Hepatocyte (in vitro differentiated cells): ENCODE results near the gene SATB2. TPM values are rescaled to one million over a fixed set of nuclear protein-coding genes. Genes with fewer than 3 reads are reported as not detected.

Experiments
- DNase-seq: peaks from one replicate; pipeline ENCODE4 v3.0.0-alpha.2; 2016; ENCODE audit warnings: low spot score
- H2AFZ ChIP-seq: fragments of 200-600 bp; sonication (generic); 2 replicates; pipeline ENCODE4 v1.6.0; 2016; ENCODE audit warnings: antibody characterized with exemption, mild to moderate bottlenecking
- H3K27ac ChIP-seq: fragments of 200-600 bp; sonication (generic); 2 replicates; pipeline ENCODE4 v1.5.1; 2016; ENCODE audit warnings: mild to moderate bottlenecking
- H3K27me3 ChIP-seq: fragments of 200-600 bp; sonication (generic); 2 replicates; pipeline ENCODE4 v1.6.1; 2016
- H3K36me3 ChIP-seq: fragments of 200-600 bp; sonication (generic); replicated peaks from 2 replicates; pipeline ENCODE4 v1.5.1; 2016; ENCODE audit warnings: low read depth; ENCODE audit not compliant: insufficient read depth
- H3K4me1 ChIP-seq: fragments of 200-600 bp; sonication (generic); 2 replicates; pipeline ENCODE4 v1.5.1; 2016; ENCODE audit warnings: mild to moderate bottlenecking, moderate library complexity; ENCODE audit not compliant: insufficient read depth
- H3K4me2 ChIP-seq: fragments of 200-600 bp; sonication (generic); 2 replicates; pipeline ENCODE4 v1.6.0; 2016
- H3K4me3 ChIP-seq: fragments of 200-600 bp; sonication (generic); 2 replicates; pipeline ENCODE4 v1.5.1; 2016; ENCODE audit warnings: mild to moderate bottlenecking
- H3K79me2 ChIP-seq: fragments of 200-600 bp; sonication (generic); 2 replicates; pipeline ENCODE4 v1.6.0; 2017; ENCODE audit warnings: mild to moderate bottlenecking
- H3K9me2 ChIP-seq: fragments of 200-600 bp; sonication (generic); replicated peaks from 2 replicates; pipeline ENCODE4 v1.6.0; 2017; ENCODE audit warnings: mild to moderate bottlenecking; ENCODE audit not compliant: insufficient read depth
- H3K9me3 ChIP-seq: fragments of 200-600 bp; sonication (generic); 2 replicates; pipeline ENCODE4 v1.5.1; 2016; ENCODE audit warnings: low read depth, mild to moderate bottlenecking
- H4K20me1 ChIP-seq: fragments of 200-600 bp; sonication (generic); 2 replicates; pipeline ENCODE4 v1.6.0; 2016; ENCODE audit warnings: mild to moderate bottlenecking; ENCODE audit not compliant: insufficient read depth, poor library complexity, severe bottlenecking
- CTCF ChIP-seq: fragments of 200-600 bp; sonication (generic); IDR thresholded peaks from 2 replicates; pipeline ENCODE4 v1.5.1; 2016; ENCODE audit warnings: antibody characterized with exemption, mild to moderate bottlenecking; ENCODE audit not compliant: poor library complexity
- EZH2 ChIP-seq: fragments of 200-600 bp; sonication (generic); IDR thresholded peaks from 2 replicates; pipeline ENCODE4 v1.6.1; 2016; ENCODE audit warnings: antibody characterized with exemption, mild to moderate bottlenecking, borderline replicate concordance
- EZH2phosphoT487 ChIP-seq: fragments of 200-600 bp; sonication (generic); IDR thresholded peaks from one replicate; pipeline ENCODE4 v1.6.1; 2018; ENCODE audit warnings: antibody characterized with exemption, mild to moderate bottlenecking, low read depth, moderate library complexity; ENCODE audit not compliant: unreplicated experiment, severe bottlenecking
- WGBS: methylation state at CpG from one replicate; pipeline ENCODE4 v1.1.6; 2016; ENCODE audit warnings: low lambda C conversion rate; ENCODE audit errors: missing lambda C conversion rate; 5-methylcytosine and 5-hydroxymethylcytosine counted together
- polyA plus RNA-seq: library from polyadenylated mRNA; unstranded; fragments of >200 nt; fragmentation: Nextera tagmentation; extraction: Ambion mirVana; gene quantifications from 2 replicates; pipeline ENCODE4 v1.2.1, GENCODE V29; 2016
- total RNA-seq: library from RNA; depleted of rRNA; stranded (reverse); fragments of >200 nt; gene quantifications from 2 replicates; pipeline ENCODE4 v1.2.3, GENCODE V29; 2014

SATB2 gene
- total and polyA plus RNA-seq, 2 experiments from 2014 or later: 1.9 to 8.7 TPM

- H2AFZ ChIP-seq: no peak overlapping the region
- no peak overlapping the region for H3K4me3 ChIP-seq
- no peaks in the 10 kb centered on the region for H3K36me3 ChIP-seq
- H3K4me2 ChIP-seq: no peak overlapping the region
- TF ChIP-seq CTCF (no peak), EZH2phosphoT487 (no peak), EZH2 (no peak)
- H3K27ac ChIP-seq: no peak overlapping the region
- no peaks in the 10 kb centered on the region for H3K79me2 ChIP-seq
- H3K9me3 ChIP-seq: no peaks in the 10 kb centered on the region
- no peak for DNase-seq
- H3K9me2 ChIP-seq: no peaks in the 10 kb centered on the region
- WGBS: 95% methylated on average over 7 of the region's 7 CpGs
- no peaks in the 10 kb centered on the region for H3K4me1 ChIP-seq
- H3K27me3 ChIP-seq: peaks cover 4% of the 10 kb centered on the region
- no peaks in the 10 kb centered on the region for H4K20me1 ChIP-seq
Measured at GRCh38 chr2:199442173-199442572, 15.6 kb downstream of the SATB2 start.

- no peak overlapping the region for H3K4me3 ChIP-seq
- H3K36me3 ChIP-seq: no peaks in the 10 kb centered on the region
- H3K27me3 ChIP-seq: peaks cover 4% of the 10 kb centered on the region
- H4K20me1 ChIP-seq: no peaks in the 10 kb centered on the region
- no peaks in the 10 kb centered on the region for H3K9me2 ChIP-seq
- H3K27ac ChIP-seq: no peak overlapping the region
- H2AFZ ChIP-seq: no peak overlapping the region
- no peaks in the 10 kb centered on the region for H3K79me2 ChIP-seq
- no peaks in the 10 kb centered on the region for H3K4me1 ChIP-seq
- DNase-seq: no peak
- H3K4me2 ChIP-seq: no peak overlapping the region
- no peaks in the 10 kb centered on the region for H3K9me3 ChIP-seq
- WGBS: 86% methylated on average over 4 of the region's 4 CpGs
- TF ChIP-seq CTCF: no peak
- no peak for TF ChIP-seq EZH2
- no peak for TF ChIP-seq EZH2phosphoT487
Measured at GRCh38 chr2:199441759-199442158, 16.0 kb downstream of the SATB2 start.

GRCh38 chr2:199440118-199440517 lies 17.6 kb downstream of the SATB2 start:
- no peak overlapping the region for H2AFZ ChIP-seq
- H3K4me1 ChIP-seq: no peaks in the 10 kb centered on the region
- TF ChIP-seq EZH2phosphoT487 (no peak), CTCF (no peak), EZH2 (no peak)
- H3K4me3 ChIP-seq: no peak overlapping the region
- H3K27me3 ChIP-seq: no peaks in the 10 kb centered on the region
- no peak for DNase-seq
- no peak overlapping the region for H3K4me2 ChIP-seq
- H3K9me3 ChIP-seq: no peaks in the 10 kb centered on the region
- no peaks in the 10 kb centered on the region for H3K79me2 ChIP-seq
- H3K36me3 ChIP-seq: no peaks in the 10 kb centered on the region
- no peaks in the 10 kb centered on the region for H4K20me1 ChIP-seq
- no peak overlapping the region for H3K27ac ChIP-seq
- no peaks in the 10 kb centered on the region for H3K9me2 ChIP-seq

GRCh38 chr2:199439542-199439941 lies 18.2 kb downstream of the SATB2 start:
- TF ChIP-seq CTCF: no peak
- TF ChIP-seq EZH2: no peak
- no peak for TF ChIP-seq EZH2phosphoT487
- no peak overlapping the region for H3K27ac ChIP-seq
- 95% methylated on average over 5 of the region's 5 CpGs for WGBS
- no peaks in the 10 kb centered on the region for H3K4me1 ChIP-seq
- H4K20me1 ChIP-seq: no peaks in the 10 kb centered on the region
- H3K79me2 ChIP-seq: no peaks in the 10 kb centered on the region
- DNase-seq: no peak
- no peaks in the 10 kb centered on the region for H3K9me3 ChIP-seq
- no peaks in the 10 kb centered on the region for H3K27me3 ChIP-seq
- H3K4me2 ChIP-seq: no peak overlapping the region
- H3K36me3 ChIP-seq: no peaks in the 10 kb centered on the region
- H3K9me2 ChIP-seq: no peaks in the 10 kb centered on the region
- H2AFZ ChIP-seq: no peak overlapping the region
- no peak overlapping the region for H3K4me3 ChIP-seq
